Stimulated activated CD8-positive, alpha-beta memory T cell treated with anti-CD3 and anti-CD28 coated beads, Interleukin-7, amount 100 ng/mL, for 4 hours (primary cell): Measurements from ENCODE around the gene LINC01488.

Experiments used
- DNase-seq, 2 donors: peaks; one replicate each; pipeline ENCODE4 v3.0.0-alpha.2; 2020; ENCODE audit warnings: low read depth in 2 of 2

LINC01488 gene

GRCh38 chr11:69529001-69529400, 47.5 kb downstream of the LINC01488 start:
- no peak for DNase-seq

DNA sequence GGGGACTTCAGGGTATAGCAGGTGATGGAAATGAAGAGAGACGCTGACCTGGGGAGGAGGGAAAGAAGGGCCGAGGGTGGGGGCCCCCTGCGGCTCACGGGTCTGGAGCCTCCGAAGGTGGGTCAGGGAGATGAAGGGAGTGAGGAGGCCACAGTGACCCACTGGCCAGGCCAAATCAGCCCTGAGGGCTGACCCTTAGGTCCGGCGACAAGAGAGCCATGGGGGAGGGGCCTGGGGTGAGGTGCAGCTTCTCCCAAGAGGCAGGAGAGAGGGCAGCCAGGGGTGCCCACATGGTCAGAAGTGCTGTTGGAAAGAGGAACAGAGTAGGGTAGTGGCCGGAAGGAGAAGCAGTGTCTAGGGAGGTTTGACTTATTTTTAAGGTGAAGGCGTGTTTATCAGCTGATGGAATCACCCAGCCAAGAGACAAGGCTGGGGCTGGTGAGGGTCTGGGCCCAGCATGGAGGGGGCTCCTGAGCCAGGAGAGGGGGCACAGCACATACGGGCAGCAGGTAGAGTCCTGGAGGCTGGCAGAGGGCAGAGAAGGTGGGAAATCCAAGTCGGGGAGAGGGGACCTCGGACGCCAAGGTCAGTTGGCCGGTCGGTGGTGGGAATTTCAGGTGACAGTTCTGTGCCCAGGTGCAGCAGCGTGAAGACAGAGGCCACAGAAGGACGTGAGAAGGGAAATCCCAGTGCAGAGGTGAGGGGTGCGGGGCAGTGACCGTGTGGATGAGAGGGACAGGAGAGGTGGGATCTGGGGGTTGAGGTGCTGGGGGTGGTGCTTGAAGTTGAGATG, 49.0 kb downstream of the LINC01488 start:
- no peak for DNase-seq

DNA sequence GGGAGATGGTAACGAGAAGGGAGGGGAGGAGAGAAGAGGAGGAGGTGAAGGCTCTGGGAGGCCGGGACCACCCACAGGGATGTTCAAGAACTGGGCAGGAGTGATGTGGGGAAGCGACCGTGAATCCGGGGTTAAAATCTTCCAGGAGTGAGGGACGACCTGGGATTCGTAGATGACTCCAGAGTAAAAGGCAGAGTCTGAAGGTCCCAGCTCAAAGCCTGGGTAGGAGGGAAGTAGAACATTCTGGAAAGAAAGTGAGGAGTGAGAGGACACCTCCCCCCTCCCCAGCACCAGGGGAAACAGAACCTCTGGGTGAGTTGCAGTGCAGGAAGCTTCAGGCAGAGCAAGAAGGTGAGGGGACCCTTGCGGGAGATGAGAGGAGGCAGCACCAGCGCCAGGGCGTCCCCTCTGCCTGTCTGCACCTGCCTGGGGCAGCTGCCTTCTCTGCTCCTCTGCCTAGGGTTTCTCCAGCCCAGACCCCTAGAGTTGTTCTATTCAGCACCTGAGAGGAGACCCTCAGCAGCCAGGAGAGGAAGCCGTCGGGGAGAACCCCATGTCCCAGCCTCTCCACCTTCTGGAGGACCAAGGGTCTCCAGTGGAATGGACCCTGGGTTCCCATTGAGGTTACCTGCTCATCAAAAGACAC, 49.7 kb downstream of the LINC01488 start:
- DNase-seq = no peak

- DNase-seq = no peak
Observed at GRCh38 chr11:69531717-69532088, 50.2 kb downstream of the LINC01488 start.

DNA sequence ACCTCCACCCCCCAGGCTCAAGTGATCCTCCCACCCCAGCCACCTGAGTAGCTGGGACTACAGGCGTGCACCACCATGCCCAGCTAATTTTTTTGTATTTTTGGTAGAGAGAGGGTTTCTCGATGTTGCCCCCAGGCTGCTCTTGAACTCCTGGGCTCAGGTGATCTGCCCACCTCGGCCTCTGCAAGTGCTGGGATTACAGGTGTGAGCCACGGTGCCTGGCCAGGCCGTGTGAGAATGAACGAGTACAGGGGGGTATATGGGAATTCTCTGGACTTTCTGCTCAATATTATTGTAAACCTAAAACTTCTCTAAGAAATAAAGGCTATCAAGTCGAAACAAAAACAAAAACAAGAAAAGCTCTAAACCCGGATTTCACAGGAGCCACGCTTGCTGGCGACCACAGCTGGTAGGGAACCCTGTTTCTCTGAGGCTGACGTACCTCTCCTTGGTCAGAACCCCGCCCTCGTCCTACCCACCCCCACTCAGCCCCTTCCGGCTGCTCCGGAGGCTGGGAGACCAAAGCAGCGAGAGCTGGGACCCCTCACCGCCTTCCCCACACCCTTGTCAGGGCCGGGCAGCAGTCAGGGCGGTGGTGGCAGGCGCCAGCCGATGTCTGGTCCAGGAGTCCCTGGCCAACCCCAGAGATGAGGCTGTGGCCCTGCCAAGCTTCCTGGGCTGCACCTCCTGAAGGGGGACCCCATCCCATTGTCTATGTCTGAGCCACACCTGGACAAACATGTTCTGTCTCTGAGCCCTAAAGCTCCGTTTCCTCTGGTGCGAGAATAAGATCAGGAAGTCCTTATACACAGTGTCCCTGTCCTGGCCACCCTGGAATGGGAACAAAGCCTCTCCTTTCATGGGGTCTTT, 52.1 kb downstream of the LINC01488 start:
- no peak for DNase-seq

DNA sequence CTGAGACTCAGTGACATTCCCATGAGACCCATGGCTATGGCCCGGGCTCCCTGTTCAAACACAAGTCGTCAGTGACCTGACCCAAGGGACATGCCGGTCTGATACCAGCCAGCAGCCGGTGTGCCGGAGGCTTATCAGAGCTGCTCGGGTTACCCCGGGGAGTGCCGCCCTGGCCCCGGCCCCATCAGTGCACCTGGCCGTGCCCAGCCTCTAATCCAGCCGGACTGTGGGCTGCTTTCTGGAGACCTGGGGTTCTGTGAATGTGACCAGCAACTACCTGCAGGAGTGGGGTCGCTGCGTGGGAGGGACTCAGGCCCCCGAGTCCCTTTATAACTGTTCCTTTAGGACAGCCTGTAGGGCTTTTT, 52.7 kb downstream of the LINC01488 start:
- DNase-seq = no peak

GRCh38 chr11:69535908-69536307, 54.4 kb downstream of the LINC01488 start:
- no peak for DNase-seq

GRCh38 chr11:69536406-69536805, 54.9 kb downstream of the LINC01488 start:
- no peak for DNase-seq

DNA sequence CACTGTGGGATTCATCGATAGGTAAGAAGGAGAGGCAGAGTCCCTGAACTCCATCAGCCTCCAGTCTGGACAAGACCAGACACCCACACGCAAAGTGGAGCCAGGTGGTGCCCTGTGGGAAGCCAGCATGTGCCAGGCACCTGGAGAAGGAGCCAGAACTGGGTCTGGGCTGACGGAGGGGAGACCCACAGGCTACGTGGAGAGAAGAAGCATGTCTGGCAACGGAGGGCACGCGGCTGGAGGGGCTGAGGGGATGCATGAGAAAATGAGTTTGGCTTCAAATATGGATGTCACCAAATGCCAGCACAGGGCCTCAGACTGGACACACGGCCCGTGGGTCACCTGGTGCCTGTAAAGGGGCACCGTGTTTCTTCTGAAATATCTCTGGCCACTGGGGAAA, 55.7 kb downstream of the LINC01488 start:
- no peak for DNase-seq

DNA sequence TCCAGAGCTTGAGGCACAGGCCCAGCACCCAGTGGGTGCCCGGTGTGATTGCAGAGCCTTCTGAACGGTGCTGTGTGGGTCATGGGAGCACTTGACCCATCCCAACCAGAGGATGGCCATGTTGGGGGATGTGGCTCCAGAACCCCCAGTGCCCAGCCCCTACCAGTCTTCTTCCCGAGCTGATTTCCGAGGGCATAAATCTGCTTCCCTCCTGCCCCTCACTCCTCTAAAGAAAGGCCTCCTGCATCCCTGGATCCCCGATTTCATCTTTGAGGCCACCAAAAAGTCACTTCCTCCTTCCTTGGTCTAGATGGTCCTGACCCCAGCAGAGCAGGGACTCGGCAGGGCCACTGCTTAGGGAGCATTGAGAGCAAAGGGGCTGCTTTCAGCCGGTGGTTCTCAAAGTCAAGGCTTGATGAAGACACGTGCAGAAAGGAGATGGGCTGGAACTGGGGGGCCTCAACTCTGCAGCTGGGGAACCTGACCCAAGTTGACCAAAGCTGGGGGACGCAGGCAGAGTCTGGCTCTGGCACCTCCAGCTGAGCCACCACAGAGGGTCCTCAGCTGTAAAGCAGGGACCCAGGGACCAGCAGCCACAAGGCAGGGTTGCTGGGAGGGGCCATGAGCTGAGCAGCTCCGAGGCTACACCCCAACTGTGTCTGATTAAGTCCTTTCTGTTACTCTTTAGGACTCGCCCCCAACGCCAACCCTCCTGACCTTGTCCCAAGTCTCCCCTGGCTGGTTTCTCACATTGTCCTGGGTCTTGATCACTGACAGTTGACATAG, 56.6 kb downstream of the LINC01488 start:
- no peak for DNase-seq

DNA sequence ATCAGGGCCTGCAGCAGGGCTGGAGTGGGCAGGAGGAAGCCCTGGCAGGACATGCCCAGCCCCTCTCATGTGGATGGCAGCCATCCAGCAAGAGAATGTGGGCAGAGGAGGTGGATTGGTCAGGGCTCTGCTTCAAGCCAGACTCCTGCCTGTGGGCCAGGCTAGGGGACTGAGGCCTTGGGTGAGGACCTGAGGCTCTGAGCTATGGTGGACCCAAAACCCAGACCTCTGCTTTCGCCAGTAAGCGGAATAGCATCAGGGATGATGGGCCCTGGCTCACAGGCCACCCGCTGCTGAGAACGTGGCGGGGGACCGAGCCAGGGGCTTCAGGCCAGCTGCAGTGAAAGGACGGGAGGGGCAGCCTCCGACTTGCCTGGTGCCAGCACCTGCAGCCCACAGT, 57.4 kb downstream of the LINC01488 start:
- no peak for DNase-seq

DNA sequence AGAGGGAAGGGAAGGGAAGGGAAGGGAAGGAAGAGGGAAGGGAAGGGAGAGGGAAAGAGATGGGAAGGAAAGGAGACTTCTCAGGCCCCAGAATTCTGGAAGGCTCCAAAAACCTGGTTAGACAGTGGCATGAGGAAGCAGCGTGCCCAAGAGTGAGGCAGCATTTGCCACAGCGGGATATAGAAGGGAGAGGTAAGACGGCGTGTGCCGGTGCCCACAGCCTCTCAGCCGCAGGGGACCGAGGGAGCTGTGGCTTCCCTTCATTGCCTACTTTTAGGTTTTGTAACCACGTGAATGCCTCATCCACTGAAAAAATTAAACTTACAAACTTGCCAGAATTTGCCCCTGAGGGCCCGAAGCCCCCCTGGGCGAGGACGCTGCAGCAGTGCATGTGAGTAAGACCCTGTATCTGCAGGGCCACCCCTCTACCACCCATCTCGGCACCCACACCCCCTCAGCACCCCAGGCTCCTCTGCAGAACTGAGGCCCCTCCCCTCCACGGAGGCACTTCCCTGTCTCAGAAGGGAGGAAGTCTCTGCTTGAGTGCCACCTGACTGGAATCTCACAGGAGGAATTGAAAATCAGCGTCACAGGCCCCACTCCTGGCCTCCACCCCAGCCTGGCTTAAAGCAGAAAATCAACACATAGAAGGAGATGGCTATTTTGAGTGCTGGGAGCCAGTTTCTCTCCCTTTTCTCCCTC, 58.1 kb downstream of the LINC01488 start:
- no peak for DNase-seq

GRCh38 chr11:69540118-69541000, 58.9 kb downstream of the LINC01488 start:
- no peak for DNase-seq

DNA sequence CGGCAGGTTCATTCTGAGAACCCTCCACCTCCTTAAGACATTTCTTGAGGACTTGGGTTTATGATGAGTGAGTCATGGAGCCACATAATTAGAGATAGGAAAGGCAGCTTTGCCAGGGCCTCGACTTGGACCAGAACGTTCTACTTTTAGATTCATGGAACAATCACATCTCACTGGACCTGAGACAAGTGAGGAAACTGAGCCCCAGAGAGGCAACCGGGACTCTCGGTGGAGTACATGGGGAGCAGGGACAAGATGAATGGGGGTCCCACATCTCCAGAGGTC, 59.5 kb downstream of the LINC01488 start:
- DNase-seq = no peak

DNA sequence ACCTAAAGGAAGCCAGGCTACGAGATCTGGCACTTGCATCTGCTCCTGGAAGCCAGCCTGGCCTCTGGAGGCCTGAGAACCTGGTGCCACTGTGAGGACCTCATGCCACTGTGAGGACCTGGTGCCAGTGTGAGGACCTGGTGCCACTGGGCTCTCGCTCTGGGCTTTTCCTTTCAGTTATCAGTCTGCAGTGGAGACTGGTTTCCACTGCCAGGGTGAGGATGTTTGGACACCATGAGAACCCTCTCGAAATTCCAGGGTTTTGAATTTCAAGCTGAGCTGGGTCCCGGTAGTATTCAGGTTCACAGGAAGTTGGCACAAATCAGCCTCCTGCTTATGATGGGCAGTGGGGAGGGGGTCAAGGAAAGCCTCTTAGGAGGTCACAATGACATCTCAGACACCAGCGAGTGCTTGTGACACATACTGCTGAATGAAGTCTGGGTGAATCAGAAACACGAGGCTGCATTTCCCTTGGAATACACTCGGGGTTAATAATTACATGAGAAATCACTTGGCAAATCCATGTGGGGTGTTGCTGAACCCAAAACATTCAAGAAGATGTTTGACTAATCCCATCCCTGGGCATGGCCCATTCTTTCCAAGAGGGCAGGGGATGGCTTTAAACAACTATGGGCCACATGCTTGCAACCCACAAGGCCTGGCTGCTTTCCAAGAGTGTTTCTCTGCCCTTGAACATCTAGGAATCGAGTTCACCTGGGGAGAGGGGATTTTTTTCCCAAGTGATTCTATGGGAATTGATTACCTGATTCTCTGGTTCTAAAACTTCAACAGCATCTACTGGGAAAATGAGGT, 60.2 kb downstream of the LINC01488 start:
- no peak for DNase-seq

DNA sequence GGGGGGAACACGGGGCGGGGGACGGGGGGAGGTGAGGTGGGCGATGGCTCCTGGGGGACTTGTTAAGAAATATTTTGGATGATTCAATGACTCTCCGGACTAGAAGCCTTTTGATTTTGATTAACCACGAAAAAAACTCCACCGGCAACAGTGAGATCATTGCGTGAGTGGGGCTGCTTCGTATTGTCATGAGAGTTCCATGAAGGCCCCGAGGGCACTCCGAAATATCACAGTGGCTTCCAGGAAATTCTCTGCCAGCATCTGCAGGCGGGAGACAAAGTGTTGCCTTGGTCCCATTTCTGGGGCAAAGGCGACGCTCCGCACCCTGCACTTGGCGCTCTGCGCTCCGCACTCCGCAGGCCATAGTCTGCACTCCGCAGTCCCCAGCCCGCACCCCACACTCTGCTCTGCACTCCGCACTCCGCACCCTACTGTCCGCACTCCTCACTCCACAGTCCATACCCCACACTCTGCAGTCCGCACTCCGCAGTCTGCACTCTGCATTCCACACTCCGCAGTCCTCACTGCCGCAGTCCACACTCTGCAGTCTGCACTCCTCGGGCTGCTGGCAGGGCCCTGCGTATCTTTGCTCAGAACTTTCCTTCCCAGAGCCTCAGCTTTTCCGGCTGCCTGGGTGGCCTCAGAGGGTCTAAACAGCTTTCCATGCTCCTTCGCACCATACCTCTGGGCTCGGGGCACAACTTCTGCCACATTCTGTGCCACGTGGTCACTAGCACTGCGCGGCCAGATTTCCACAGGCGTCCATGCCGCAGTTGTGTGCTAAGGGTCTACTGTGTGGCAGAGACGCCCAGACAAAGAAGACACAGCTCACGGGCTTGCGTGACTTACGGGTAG, 61.1 kb downstream of the LINC01488 start:
- DNase-seq = no peak
